VCaP (cell line): Measurements from ENCODE around the gene UNC13C.

Experiments used
- H3K27ac ChIP-seq: fragments of 450-650 bp; 2 replicates; pipeline ENCODE4 v1.5.1; 2017
- CTCF ChIP-seq: fragments of 450-650 bp; conservative IDR thresholded peaks from 2 replicates; pipeline ENCODE4 v1.5.1; 2017; ENCODE audit warnings: mild to moderate bottlenecking, moderate library complexity

Gene UNC13C

GRCh38 chr15:54288049-54288448, 309.8 kb downstream of the UNC13C start:
- TF ChIP-seq CTCF: no peak
- H3K27ac ChIP-seq: no peak overlapping the region

- H3K27ac ChIP-seq: no peak overlapping the region
- no peak for TF ChIP-seq CTCF
Observed at GRCh38 chr15:54289590-54290136, 311.4 kb downstream of the UNC13C start.

GRCh38 chr15:54298396-54298795, 320.2 kb downstream of the UNC13C start:
- no peak overlapping the region for H3K27ac ChIP-seq
- TF ChIP-seq CTCF: no peak

GRCh38 chr15:54304321-54304720, 326.1 kb downstream of the UNC13C start:
- TF ChIP-seq CTCF: no peak
- no peak overlapping the region for H3K27ac ChIP-seq

- H3K27ac ChIP-seq: no peak overlapping the region
- no peak for TF ChIP-seq CTCF
Observed at GRCh38 chr15:54305138-54305537, 326.9 kb downstream of the UNC13C start.

- no peak overlapping the region for H3K27ac ChIP-seq
- no peak for TF ChIP-seq CTCF
Observed at GRCh38 chr15:54307252-54307902, 329.1 kb downstream of the UNC13C start.

- H3K27ac ChIP-seq: no peak overlapping the region
- no peak for TF ChIP-seq CTCF
Observed at GRCh38 chr15:54307926-54308325, 329.7 kb downstream of the UNC13C start.
